Activated naive CD4-positive, alpha-beta T cell treated with anti-CD3 and anti-CD28 coated beads, Interleukin-2, amount 10 ng/mL, durations not matched to agents 7 days and 5 days (primary cell): ENCODE data around the gene SLC41A3.

ENCODE experiments used
- CTCF ChIA-PET: fragments of 350-600 bp; sonication (Branson Sonifier 250); formaldehyde crosslinking; loops from one replicate; lab custom pipeline; 2021; ENCODE audit warnings: antibody characterized with exemption; lab: Charles Lee
- DNase-seq: peaks from one replicate; pipeline ENCODE4 v3.0.0-alpha.2; 2020
- H3K27ac Mint-ChIP-seq: one replicate; pipeline ENCODE4 v1.8.0; 2021; ENCODE audit warnings: mild to moderate bottlenecking, moderate library complexity, mixed read lengths
- H3K27me3 Mint-ChIP-seq: one replicate; pipeline ENCODE4 v1.8.0; 2021; ENCODE audit warnings: mild to moderate bottlenecking, mixed read lengths
- H3K36me3 Mint-ChIP-seq: one replicate; pipeline ENCODE4 v1.8.0; 2021; ENCODE audit warnings: mixed read lengths
- H3K4me1 Mint-ChIP-seq: one replicate; pipeline ENCODE4 v1.8.0; 2021; ENCODE audit warnings: mixed read lengths
- H3K4me3 Mint-ChIP-seq: one replicate; pipeline ENCODE4 v1.8.0; 2021; ENCODE audit warnings: mild to moderate bottlenecking, moderate library complexity, mixed read lengths
- H3K9me3 Mint-ChIP-seq: one replicate; pipeline ENCODE4 v1.8.0; 2021; ENCODE audit warnings: mixed read lengths

The SLC41A3 gene

DNA sequence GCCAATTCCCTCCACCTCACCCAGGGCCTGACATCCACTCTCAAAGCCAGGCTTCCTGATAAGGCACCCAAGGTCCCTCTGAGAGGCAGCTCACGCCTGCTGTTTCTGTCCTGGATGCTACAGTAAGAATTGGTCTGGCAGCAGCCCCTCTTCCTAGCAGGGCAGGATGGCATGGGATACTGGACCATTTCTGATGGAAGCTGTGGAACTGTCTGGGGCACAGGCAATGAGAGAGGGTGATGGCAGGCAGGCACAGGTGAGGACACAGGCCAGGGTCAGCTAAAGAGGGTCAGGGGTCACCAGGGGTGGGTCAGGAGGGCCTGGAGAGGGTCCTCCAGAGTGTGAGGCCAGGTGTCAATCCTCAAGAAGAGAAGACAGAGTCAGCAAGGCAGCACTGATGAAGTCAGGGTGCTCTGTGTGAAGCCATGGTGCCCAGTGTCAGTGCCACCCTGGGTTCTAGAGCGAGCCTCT lies 41.9 kb upstream of the SLC41A3 start:
- no peaks in the 10 kb centered on the region for H3K36me3 Mint-ChIP-seq
- H3K27me3 Mint-ChIP-seq: peaks cover 10% of the 10 kb centered on the region
- CTCF ChIA-PET: no interaction called here
- H3K27ac Mint-ChIP-seq: no peak overlapping the region
- H3K9me3 Mint-ChIP-seq: no peaks in the 10 kb centered on the region
- no peaks in the 10 kb centered on the region for H3K4me1 Mint-ChIP-seq
- H3K4me3 Mint-ChIP-seq: no peak overlapping the region
- no peak for DNase-seq

DNA sequence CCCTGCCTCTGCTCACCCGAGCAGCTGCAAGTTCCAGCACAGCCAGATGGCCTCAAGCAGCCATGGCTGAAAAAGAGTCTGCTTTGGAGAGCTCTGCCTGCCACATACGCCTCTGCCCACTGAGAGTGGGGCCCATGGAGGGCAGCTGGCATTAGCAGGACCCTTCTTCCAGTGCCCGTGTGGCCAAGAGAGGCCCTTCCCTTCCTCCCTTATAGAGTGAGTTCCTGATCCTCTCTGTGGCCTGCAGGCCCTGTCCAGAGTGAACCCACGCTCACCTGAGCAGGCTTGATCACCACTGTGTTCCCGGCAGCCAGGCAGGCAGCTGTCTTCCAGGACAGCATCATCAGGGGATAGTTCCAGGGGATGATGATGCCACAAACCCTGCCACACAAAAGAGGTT lies 41.4 kb upstream of the SLC41A3 start:
- CTCF ChIA-PET: no interaction called here
- no peaks in the 10 kb centered on the region for H3K36me3 Mint-ChIP-seq
- H3K27me3 Mint-ChIP-seq: peaks cover 10% of the 10 kb centered on the region
- no peak overlapping the region for H3K4me3 Mint-ChIP-seq
- H3K4me1 Mint-ChIP-seq: no peaks in the 10 kb centered on the region
- no peaks in the 10 kb centered on the region for H3K9me3 Mint-ChIP-seq
- H3K27ac Mint-ChIP-seq: no peak overlapping the region
- no peak for DNase-seq

DNA sequence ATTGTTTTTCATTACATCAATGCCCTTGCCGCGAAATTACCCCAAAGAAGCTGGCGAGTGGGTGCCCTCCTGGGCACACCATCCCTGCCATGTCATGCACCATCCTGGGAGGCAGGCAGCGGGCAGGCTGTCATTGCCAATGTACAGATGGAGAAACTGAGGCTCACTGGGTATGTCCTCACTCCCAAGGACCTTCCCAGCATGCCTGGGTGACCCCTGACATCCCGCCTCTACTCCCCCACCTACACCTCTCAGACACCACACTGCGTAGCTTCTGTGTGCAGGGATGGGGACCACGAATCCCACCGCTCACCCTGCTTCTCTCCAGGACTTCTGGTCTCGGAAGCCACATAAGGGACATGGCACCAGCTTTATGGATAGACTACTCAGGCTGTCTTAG lies 41.0 kb upstream of the SLC41A3 start:
- no peak for DNase-seq
- H3K36me3 Mint-ChIP-seq: no peaks in the 10 kb centered on the region
- peaks cover 10% of the 10 kb centered on the region for H3K27me3 Mint-ChIP-seq
- no peak overlapping the region for H3K4me3 Mint-ChIP-seq
- CTCF ChIA-PET: no interaction called here
- no peaks in the 10 kb centered on the region for H3K9me3 Mint-ChIP-seq
- no peak overlapping the region for H3K27ac Mint-ChIP-seq
- H3K4me1 Mint-ChIP-seq: no peaks in the 10 kb centered on the region

- Mint-ChIP-seq H3K4me1 (no peaks in the 10 kb centered on the region), H3K9me3 (no peaks in the 10 kb centered on the region), H3K27ac (no peak overlapping the region), H3K36me3 (no peaks in the 10 kb centered on the region), H3K27me3 (peaks cover 11% of the 10 kb centered on the region), H3K4me3 (no peak overlapping the region)
- CTCF ChIA-PET: no interaction called here
- DNase-seq: no peak
Measured at GRCh38 chr3:126124148-126124868, 40.4 kb upstream of the SLC41A3 start.

DNA sequence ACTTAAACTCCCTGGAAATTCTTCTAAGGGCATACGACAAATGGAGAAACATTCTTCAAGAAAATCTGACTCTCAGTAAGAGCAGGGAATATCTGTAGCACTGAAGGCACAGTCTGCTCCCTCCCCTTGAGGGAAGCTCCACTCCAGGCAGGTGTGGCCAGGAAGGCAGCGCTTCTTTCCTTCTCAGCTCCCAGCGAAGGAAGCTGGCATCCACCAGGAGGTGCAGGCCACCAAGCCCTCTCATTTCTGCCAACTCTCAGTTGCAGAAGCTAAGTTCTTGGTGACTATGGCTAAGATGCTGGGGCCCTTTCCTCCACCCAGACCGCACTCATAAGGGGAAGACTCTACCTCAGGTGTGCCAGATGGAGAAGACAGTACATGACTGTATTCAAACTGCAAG lies 37.7 kb upstream of the SLC41A3 start:
- no peaks in the 10 kb centered on the region for H3K36me3 Mint-ChIP-seq
- peaks cover 16% of the 10 kb centered on the region for H3K27me3 Mint-ChIP-seq
- no peak overlapping the region for H3K27ac Mint-ChIP-seq
- no peak for DNase-seq
- no peaks in the 10 kb centered on the region for H3K4me1 Mint-ChIP-seq
- H3K9me3 Mint-ChIP-seq: no peaks in the 10 kb centered on the region
- CTCF ChIA-PET: interaction anchor here (0.8 to 1.3 kb wide), 2 partner anchors 10 to 12 kb away, joined by 3 to 5 read pairs; no protein-coding TSS in a partner anchor
- H3K4me3 Mint-ChIP-seq: no peak overlapping the region

DNA sequence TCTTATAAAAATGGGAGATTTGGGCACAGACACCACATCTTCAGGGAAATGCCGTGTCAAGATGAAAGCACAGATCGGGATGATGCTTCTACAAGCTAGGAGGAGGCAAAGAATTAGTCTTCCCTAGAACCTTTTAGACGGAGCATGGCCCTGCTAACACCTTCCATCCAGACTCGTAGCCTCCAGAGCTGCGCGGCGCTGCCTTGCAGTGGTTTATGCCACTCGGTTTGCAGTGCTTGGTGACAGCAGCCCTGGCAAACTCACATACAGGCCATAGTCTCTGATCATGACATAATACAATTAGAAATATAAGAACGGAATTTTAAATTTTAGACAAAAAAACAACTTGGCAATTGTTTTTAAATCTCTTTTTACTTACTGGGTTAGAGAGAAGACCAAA lies 37.1 kb upstream of the SLC41A3 start:
- Mint-ChIP-seq H3K36me3 (no peaks in the 10 kb centered on the region), H3K9me3 (no peaks in the 10 kb centered on the region), H3K27ac (no peak overlapping the region), H3K4me3 (no peak overlapping the region), H3K4me1 (no peaks in the 10 kb centered on the region), H3K27me3 (peaks cover 16% of the 10 kb centered on the region)
- CTCF ChIA-PET: interaction anchor here (0.8 to 1.3 kb wide), 2 partner anchors 9 to 13 kb away, joined by 3 to 5 read pairs; no protein-coding TSS in a partner anchor
- DNase-seq: no peak

DNA sequence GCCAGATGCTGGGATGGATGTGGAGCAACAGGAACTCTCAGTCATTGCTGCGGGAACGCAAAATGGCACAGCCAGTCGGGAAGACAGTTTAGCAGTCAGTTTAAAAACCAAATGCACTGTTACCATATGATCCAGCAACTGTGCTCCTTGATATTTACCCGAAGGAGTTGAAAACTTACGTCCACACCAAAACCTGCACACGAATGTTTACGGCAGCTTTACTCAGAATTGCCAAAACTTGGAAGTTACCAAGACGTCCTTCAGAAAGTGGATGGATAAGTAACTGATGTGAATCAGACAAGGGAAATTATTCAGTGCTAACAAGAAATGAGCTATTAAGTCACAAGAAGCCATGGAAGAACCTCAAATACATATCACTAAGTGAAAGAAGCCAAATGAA lies 36.1 kb upstream of the SLC41A3 start:
- CTCF ChIA-PET: no interaction called here
- no peak overlapping the region for H3K27ac Mint-ChIP-seq
- peaks cover 16% of the 10 kb centered on the region for H3K27me3 Mint-ChIP-seq
- no peaks in the 10 kb centered on the region for H3K4me1 Mint-ChIP-seq
- DNase-seq: no peak
- no peak overlapping the region for H3K4me3 Mint-ChIP-seq
- no peaks in the 10 kb centered on the region for H3K36me3 Mint-ChIP-seq
- no peaks in the 10 kb centered on the region for H3K9me3 Mint-ChIP-seq

DNA sequence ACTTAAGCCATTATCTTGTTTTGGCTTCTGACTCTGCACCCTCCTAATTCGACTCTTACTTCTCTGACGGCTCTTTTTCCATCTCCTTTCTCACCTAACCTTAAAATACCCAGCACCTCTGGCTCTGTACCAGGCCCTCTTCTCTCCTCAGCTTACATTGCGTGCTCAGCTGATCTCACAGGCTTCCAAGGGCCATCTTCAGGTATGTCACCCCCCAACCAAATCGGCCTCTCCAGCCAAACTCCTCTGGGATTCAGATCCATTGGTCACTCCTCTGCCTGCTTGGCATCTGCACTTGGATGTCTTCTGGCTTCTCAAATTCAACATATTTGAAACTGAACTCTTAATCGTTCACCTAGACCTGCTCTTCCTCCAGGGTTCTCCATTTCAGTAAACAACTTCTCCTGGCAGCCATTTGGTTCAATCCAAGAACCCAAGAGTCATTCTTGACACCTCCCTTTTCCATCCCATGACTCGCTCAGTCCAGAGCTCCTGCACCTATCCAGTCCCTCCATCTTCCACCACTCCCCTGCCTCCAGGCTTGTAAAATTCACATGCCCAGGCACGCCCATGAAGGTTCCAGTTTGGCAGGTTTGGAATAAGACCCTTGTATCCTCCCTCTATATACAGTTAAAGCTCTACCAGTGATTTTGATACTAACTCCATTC lies 35.2 kb upstream of the SLC41A3 start:
- CTCF ChIA-PET: no interaction called here
- no peak for DNase-seq
- Mint-ChIP-seq H3K36me3 (no peaks in the 10 kb centered on the region), H3K27me3 (peaks cover 16% of the 10 kb centered on the region), H3K4me3 (no peak overlapping the region), H3K9me3 (no peaks in the 10 kb centered on the region), H3K27ac (no peak overlapping the region), H3K4me1 (no peaks in the 10 kb centered on the region)

DNA sequence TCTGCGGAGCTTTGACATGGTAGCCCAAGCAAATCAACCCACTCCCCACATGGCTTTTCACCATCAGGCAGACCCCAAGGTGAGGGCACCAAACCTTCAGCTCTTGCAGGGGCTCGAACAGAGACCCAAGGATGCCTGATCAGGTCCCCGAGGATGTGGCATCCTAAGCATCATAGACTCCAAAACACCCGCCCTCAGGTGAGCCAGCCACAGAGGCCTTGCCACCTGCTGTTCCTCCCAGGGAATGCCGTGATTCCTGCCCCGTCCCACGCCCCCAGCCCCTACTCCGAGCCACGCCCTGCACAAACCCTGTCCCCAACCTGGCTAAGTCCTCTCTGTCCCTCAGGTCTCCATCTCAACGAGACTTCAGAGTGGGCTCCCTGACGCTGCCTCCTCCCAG lies 34.7 kb upstream of the SLC41A3 start:
- no peak overlapping the region for H3K27ac Mint-ChIP-seq
- no peak for DNase-seq
- H3K27me3 Mint-ChIP-seq: peaks cover 16% of the 10 kb centered on the region
- H3K36me3 Mint-ChIP-seq: no peaks in the 10 kb centered on the region
- no peaks in the 10 kb centered on the region for H3K4me1 Mint-ChIP-seq
- H3K4me3 Mint-ChIP-seq: no peak overlapping the region
- no peaks in the 10 kb centered on the region for H3K9me3 Mint-ChIP-seq
- CTCF ChIA-PET: no interaction called here

GRCh38 chr3:126117786-126118185 lies 33.9 kb upstream of the SLC41A3 start:
- CTCF ChIA-PET: no interaction called here
- no peaks in the 10 kb centered on the region for H3K4me1 Mint-ChIP-seq
- H3K36me3 Mint-ChIP-seq: no peaks in the 10 kb centered on the region
- H3K27me3 Mint-ChIP-seq: peaks cover 16% of the 10 kb centered on the region
- H3K4me3 Mint-ChIP-seq: no peak overlapping the region
- H3K9me3 Mint-ChIP-seq: no peaks in the 10 kb centered on the region
- no peak overlapping the region for H3K27ac Mint-ChIP-seq
- no peak for DNase-seq

- CTCF ChIA-PET: no interaction called here
- H3K4me3 Mint-ChIP-seq: no peak overlapping the region
- no peak for DNase-seq
- H3K36me3 Mint-ChIP-seq: no peaks in the 10 kb centered on the region
- H3K27me3 Mint-ChIP-seq: peaks cover 16% of the 10 kb centered on the region
- H3K9me3 Mint-ChIP-seq: no peaks in the 10 kb centered on the region
- no peak overlapping the region for H3K27ac Mint-ChIP-seq
- H3K4me1 Mint-ChIP-seq: no peaks in the 10 kb centered on the region
Measured at GRCh38 chr3:126117212-126117611, 33.3 kb upstream of the SLC41A3 start.

- Mint-ChIP-seq H3K4me3 (no peak overlapping the region), H3K27ac (no peak overlapping the region), H3K9me3 (no peaks in the 10 kb centered on the region), H3K4me1 (no peaks in the 10 kb centered on the region), H3K27me3 (peaks cover 12% of the 10 kb centered on the region), H3K36me3 (no peaks in the 10 kb centered on the region)
- CTCF ChIA-PET: no interaction called here
- DNase-seq: no peak
Measured at GRCh38 chr3:126116526-126116925, 32.6 kb upstream of the SLC41A3 start.

- Mint-ChIP-seq H3K9me3 (no peaks in the 10 kb centered on the region), H3K4me1 (no peaks in the 10 kb centered on the region), H3K27ac (no peak overlapping the region), H3K4me3 (no peak overlapping the region), H3K36me3 (no peaks in the 10 kb centered on the region), H3K27me3 (peaks cover 6% of the 10 kb centered on the region)
- CTCF ChIA-PET: interaction anchor here (0.7 kb wide), 1 partner anchor 1380 kb away, joined by 3 read pairs; no protein-coding TSS in a partner anchor
- DNase-seq: no peak
Measured at GRCh38 chr3:126114443-126115386, 30.8 kb upstream of the SLC41A3 start.

- CTCF ChIA-PET: no interaction called here
Measured at GRCh38 chr3:126113733-126114442, 30.0 kb upstream of the SLC41A3 start.

More at GRCh38 chr3:126113733-126114442, 30.0 kb upstream of the SLC41A3 start:
- H3K27me3 Mint-ChIP-seq: peaks cover under 1% of the 10 kb centered on the region
- H3K4me1 Mint-ChIP-seq: no peaks in the 10 kb centered on the region
- H3K4me3 Mint-ChIP-seq: no peak overlapping the region
- H3K36me3 Mint-ChIP-seq: no peaks in the 10 kb centered on the region
- no peaks in the 10 kb centered on the region for H3K9me3 Mint-ChIP-seq
- no peak overlapping the region for H3K27ac Mint-ChIP-seq
- DNase-seq: no peak
